Measurements from ENCODE around the gene GNB1. TPM values are rescaled to one million over a fixed set of nuclear protein-coding genes. Genes with fewer than 3 reads are reported as not detected.

The GNB1 gene
- total and polyA plus RNA-seq, 9 of the 15 experiments (the other 6 are each of a cell fraction or from before 2014, with no cell fraction given) = 34.3 to 388 (median 114) TPM

- TF ChIP-seq THAP12 (CRISPR knock-in tag; IDR thresholded peaks at IDR 0.05) (no peak), NELFE (IDR thresholded peaks at IDR 0.05; ENCODE audit: insufficient read depth, insufficient read length) (no peak), PHF20 (IDR thresholded peaks at IDR 0.05; ENCODE audit: partially characterized antibody) (no peak), KLF16 (IDR thresholded peaks at IDR 0.05) (no peak), MEF2D (tag; conservative IDR thresholded peaks at IDR 0.05; ENCODE audit: low read depth) (no peak)
- no peak for ATAC-seq
- no peak overlapping the region for H3K4me3 ChIP-seq
- DNase-seq (ENCODE audit: extremely low read depth in 1 of 4, low spot score in 3 of 4) = no peak
- 74% methylated on average over 12 of the region's 14 CpGs for WGBS (ENCODE audit: insufficient coverage, low coverage, missing lambda C conversion rate)
- in situ Hi-C loops (cut with MboI) = loop anchor here (10.0 kb wide), 1 partner anchor 553 kb away; no protein-coding TSS in a partner anchor
- 0 out of 2 replicates have a peak, but pooled peaks cover 4% of the 10 kb centered on the region for H4K20me1 ChIP-seq (replicated peaks; ENCODE audit: control insufficient read depth, insufficient read depth, low read length)
- no peaks in the 10 kb centered on the region; a peak in 1 of 5 replicates for H3K27me3 ChIP-seq (ENCODE audit: control insufficient read depth in 2 of 2, insufficient read depth in 2 of 2, low read length in 2 of 2)
- intact Hi-C loops (cut with micrococcal nuclease) = no loop called here
- H3K9me1 ChIP-seq (ENCODE audit: control insufficient read depth, insufficient read depth, low read length) = no peaks in the 10 kb centered on the region
- H3K27ac ChIP-seq (ENCODE audit: extremely low read depth, low read depth, low read length) = no peak overlapping the region
- CTCF ChIA-PET (ENCODE audit: low intra/inter-chr PET ratio) = no interaction called here
- no peak for FAIRE-seq
- H3K36me3 ChIP-seq (ENCODE audit: control insufficient read depth, insufficient read depth, low read length) = no peaks in the 10 kb centered on the region
- H2AFZ ChIP-seq (ENCODE audit: low read depth, low read length) = no peak overlapping the region
- POLR2A ChIA-PET = interaction anchor here (0.6 to 1.5 kb wide), 4 partner anchors 10 to 158 kb away, joined by 3 to 5 read pairs (median 4); no protein-coding TSS in a partner anchor
- no peak overlapping the region for H3K4me2 ChIP-seq (ENCODE audit: insufficient read depth, low read length)
- peaks cover 9 to 76% of the 10 kb centered on the region in 2 experiments; a peak in 4 of 5 replicates for H3K4me1 ChIP-seq (replicated peaks in 1 of 2; ENCODE audit: control insufficient read depth in 2 of 2, insufficient read depth in 2 of 2, low read length in 2 of 2)
- H3K9me3 ChIP-seq (replicated peaks; ENCODE audit: control insufficient read depth, insufficient read depth, low read depth, low read length) = no peaks in the 10 kb centered on the region
- no TSS peak for BruUV-seq (replicated peaks)
- H3K9ac ChIP-seq (ENCODE audit: insufficient read depth in 1 of 2, low read depth in 2 of 2, low read length in 2 of 2) = peak overlapping the region in 1 of 2 experiments; percentile 95; a peak in 2 of 4 replicates
- no peaks in the 10 kb centered on the region for H3K79me2 ChIP-seq (ENCODE audit: control insufficient read depth, insufficient read depth, low read length)
Observed at GRCh38 chr1:1917304-1917976, 26.6 kb upstream of the GNB1 start.
